Esophagus squamous epithelium (tissue), 4 donors: ENCODE results near the gene KCND1.

Source experiments
- POLR2A ChIP-seq, 4 donors: fragments of 450-650 bp; IDR thresholded peaks; one replicate each; pipeline ENCODE4 v1.6.1; 2017; ENCODE audit warnings: antibody characterized with exemption in 4 of 4, mild to moderate bottlenecking in 4 of 4, moderate library complexity in 3 of 4
- TF ChIP-seq, protein P1 (sequence below), 6 experiments: fragments of 450-650 bp in 4 of 6; fragments of 200-600 bp in 2 of 6; sonication (generic) in 2 of 6; IDR thresholded peaks; one replicate each; pipeline ENCODE4 v1.5.1; 2016 to 2019; ENCODE audit warnings: antibody characterized with exemption in 6 of 6, mild to moderate bottlenecking in 4 of 6, moderate library complexity in 4 of 6

DNA sequence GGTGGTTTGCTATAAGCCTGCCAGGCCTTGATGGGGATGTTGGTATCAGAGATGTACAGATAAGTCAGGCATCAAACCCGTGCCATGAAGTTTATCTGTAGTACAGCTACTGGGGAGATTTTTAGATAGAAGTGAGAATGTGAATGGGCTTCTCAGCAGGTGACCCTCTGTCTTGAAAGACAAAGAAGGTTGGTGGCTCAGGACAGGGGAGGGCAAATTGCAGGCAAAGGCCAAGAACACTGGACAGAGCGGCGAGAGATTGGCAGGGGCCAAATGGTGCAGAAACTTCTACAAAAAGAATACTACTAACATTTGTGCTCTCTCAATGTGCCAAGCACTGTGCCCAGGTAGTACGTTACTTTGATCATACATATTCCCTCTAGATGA, 50.9 kb downstream of the KCND1 start:
- TF ChIP-seq, protein P1, sequence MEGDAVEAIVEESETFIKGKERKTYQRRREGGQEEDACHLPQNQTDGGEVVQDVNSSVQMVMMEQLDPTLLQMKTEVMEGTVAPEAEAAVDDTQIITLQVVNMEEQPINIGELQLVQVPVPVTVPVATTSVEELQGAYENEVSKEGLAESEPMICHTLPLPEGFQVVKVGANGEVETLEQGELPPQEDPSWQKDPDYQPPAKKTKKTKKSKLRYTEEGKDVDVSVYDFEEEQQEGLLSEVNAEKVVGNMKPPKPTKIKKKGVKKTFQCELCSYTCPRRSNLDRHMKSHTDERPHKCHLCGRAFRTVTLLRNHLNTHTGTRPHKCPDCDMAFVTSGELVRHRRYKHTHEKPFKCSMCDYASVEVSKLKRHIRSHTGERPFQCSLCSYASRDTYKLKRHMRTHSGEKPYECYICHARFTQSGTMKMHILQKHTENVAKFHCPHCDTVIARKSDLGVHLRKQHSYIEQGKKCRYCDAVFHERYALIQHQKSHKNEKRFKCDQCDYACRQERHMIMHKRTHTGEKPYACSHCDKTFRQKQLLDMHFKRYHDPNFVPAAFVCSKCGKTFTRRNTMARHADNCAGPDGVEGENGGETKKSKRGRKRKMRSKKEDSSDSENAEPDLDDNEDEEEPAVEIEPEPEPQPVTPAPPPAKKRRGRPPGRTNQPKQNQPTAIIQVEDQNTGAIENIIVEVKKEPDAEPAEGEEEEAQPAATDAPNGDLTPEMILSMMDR (IDR thresholded peaks at IDR 0.05): no peak
- TF ChIP-seq POLR2A (IDR thresholded peaks at IDR 0.05): no peak
